ENCODE measurements around the gene CROCC.
A peak's percentile ranks its signal among the peaks of the same experiment; 100 is the strongest.
"Not testable (repeated sequence)": the region's sequence is repeated elsewhere in the genome, so short reads cannot be mapped to it uniquely, and the experiment has no call there.

CROCC gene

GRCh38 chr1:16939386-16940180 lies 17.9 kb downstream of the CROCC start:
- DNase-seq (ENCODE audit: low read depth) = not testable (repeated sequence)

- no peak for DNase-seq (ENCODE audit: low read depth)
Measured at GRCh38 chr1:16944038-16944437, 22.3 kb downstream of the CROCC start.

GRCh38 chr1:16945512-16945911 lies 23.8 kb downstream of the CROCC start:
- DNase-seq (ENCODE audit: low read depth) = not testable (repeated sequence)

GRCh38 chr1:16946185-16946584 lies 24.5 kb downstream of the CROCC start:
- not testable (repeated sequence) for DNase-seq (ENCODE audit: low read depth)

- no peak for DNase-seq (ENCODE audit: low read depth)
Measured at GRCh38 chr1:16946646-16947045, 24.9 kb downstream of the CROCC start.

- DNase-seq (ENCODE audit: low read depth) = not testable (repeated sequence)
Measured at GRCh38 chr1:16948282-16948891, 26.7 kb downstream of the CROCC start.

- peak; percentile 40 for DNase-seq (ENCODE audit: low read depth)
Measured at GRCh38 chr1:16949026-16949425, 27.3 kb downstream of the CROCC start.

- DNase-seq (ENCODE audit: low read depth) = not testable (repeated sequence)
Measured at GRCh38 chr1:16952376-16952775, 30.6 kb downstream of the CROCC start.

- DNase-seq (ENCODE audit: low read depth) = no peak
Measured at GRCh38 chr1:16954579-16954978, 32.8 kb downstream of the CROCC start.

- no peak for DNase-seq (ENCODE audit: low read depth)
Measured at GRCh38 chr1:16955186-16955585, 33.5 kb downstream of the CROCC start.

GRCh38 chr1:16956775-16957174 lies 35.0 kb downstream of the CROCC start:
- no peak for DNase-seq (ENCODE audit: low read depth)

- DNase-seq (ENCODE audit: low read depth) = no peak
Measured at GRCh38 chr1:16957731-16958130, 36.0 kb downstream of the CROCC start.

- no peak for DNase-seq (ENCODE audit: low read depth)
Measured at GRCh38 chr1:16958475-16958874, 36.7 kb downstream of the CROCC start.

- DNase-seq (ENCODE audit: low read depth) = no peak
Measured at GRCh38 chr1:16960560-16961296, 39.0 kb downstream of the CROCC start.

GRCh38 chr1:16961297-16962133 lies 39.8 kb downstream of the CROCC start:
- DNase-seq (ENCODE audit: low read depth) = no peak

GRCh38 chr1:16964169-16964568 lies 42.4 kb downstream of the CROCC start:
- DNase-seq (ENCODE audit: low read depth) = not testable (repeated sequence)

GRCh38 chr1:16965486-16966067 lies 43.8 kb downstream of the CROCC start:
- no peak for DNase-seq (ENCODE audit: low read depth)

GRCh38 chr1:16966282-16966681 lies 44.6 kb downstream of the CROCC start:
- DNase-seq (ENCODE audit: low read depth) = no peak

- DNase-seq (ENCODE audit: low read depth) = no peak
Measured at GRCh38 chr1:16967095-16967575, 45.4 kb downstream of the CROCC start.

- DNase-seq (ENCODE audit: low read depth) = no peak
Measured at GRCh38 chr1:16967962-16968361, 46.2 kb downstream of the CROCC start.

GRCh38 chr1:16968372-16968771 lies 46.6 kb downstream of the CROCC start:
- no peak for DNase-seq (ENCODE audit: low read depth)
